HG02759 (cell line): ENCODE results near the gene GTPBP1.

Experiments
- ATAC-seq: cut with Tn5 transposase; IDR thresholded peaks from one replicate; pipeline ENCODE4 v1.9.1; 2021; ENCODE audit warnings: mild to moderate bottlenecking, moderate library complexity; ENCODE audit not compliant: unreplicated experiment

GTPBP1 gene

GRCh38 chr22:38724926-38725571, 19.3 kb downstream of the GTPBP1 start:
- ATAC-seq, result no peak

GRCh38 chr22:38725900-38726655, 20.3 kb downstream of the GTPBP1 start:
- ATAC-seq, result no peak

GRCh38 chr22:38727123-38727522, 21.4 kb downstream of the GTPBP1 start:
- ATAC-seq, result no peak

GRCh38 chr22:38727530-38728451, 22.0 kb downstream of the GTPBP1 start:
- ATAC-seq, result no peak

GRCh38 chr22:38728871-38729796, 23.4 kb downstream of the GTPBP1 start:
- no peak for ATAC-seq

GRCh38 chr22:38729946-38730345, 24.2 kb downstream of the GTPBP1 start:
- no peak for ATAC-seq

GRCh38 chr22:38730411-38730871, 24.7 kb downstream of the GTPBP1 start:
- no peak for ATAC-seq

GRCh38 chr22:38731703-38732161, 26.0 kb downstream of the GTPBP1 start:
- no peak for ATAC-seq

GRCh38 chr22:38732251-38732815, 26.6 kb downstream of the GTPBP1 start:
- ATAC-seq, result no peak

GRCh38 chr22:38733329-38733723, 27.6 kb downstream of the GTPBP1 start:
- ATAC-seq, result no peak

- no peak for ATAC-seq
These were observed 28.1 kb downstream of the GTPBP1 start for GRCh38 chr22:38733724-38734381.

GRCh38 chr22:38734421-38735100, 28.8 kb downstream of the GTPBP1 start:
- ATAC-seq, result no peak

GRCh38 chr22:38735126-38735464, 29.4 kb downstream of the GTPBP1 start:
- no peak for ATAC-seq

GRCh38 chr22:38735465-38736256, 29.9 kb downstream of the GTPBP1 start:
- ATAC-seq, result no peak

GRCh38 chr22:38736257-38736570, 30.5 kb downstream of the GTPBP1 start:
- ATAC-seq, result no peak

- ATAC-seq, result no peak
These were observed 31.7 kb downstream of the GTPBP1 start for GRCh38 chr22:38737302-38738060.

- no peak for ATAC-seq
These were observed 32.8 kb downstream of the GTPBP1 start for GRCh38 chr22:38738475-38739070.
